ENCODE measurements around the gene ENAH. TPM values are rescaled to one million over a fixed set of nuclear protein-coding genes. Genes with fewer than 3 reads are reported as not detected.

Gene ENAH
- total and polyA plus RNA-seq, 9 of the 15 experiments (the other 6 are each of a cell fraction or from before 2014, with no cell fraction given): 0.03 to 1.2 (median 0.15) TPM

DNA sequence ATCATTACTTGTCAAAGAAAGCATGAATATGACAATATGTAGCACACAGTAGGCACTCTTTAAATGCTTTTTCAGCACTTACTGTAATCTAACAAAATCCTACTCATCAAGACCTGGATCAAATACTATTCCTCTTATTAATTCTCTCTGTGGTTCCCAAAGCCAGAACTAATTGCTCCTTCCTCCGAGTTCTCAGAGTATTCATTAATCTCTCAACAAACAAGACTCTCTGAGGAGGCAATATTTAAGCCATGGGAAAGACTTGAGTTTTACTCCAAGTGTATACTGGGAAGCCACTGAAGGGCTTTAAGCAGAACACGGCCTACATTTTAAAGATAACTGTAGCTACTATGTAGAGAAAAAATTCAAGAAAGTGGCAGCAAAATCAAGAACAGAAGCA, 79.7 kb downstream of the ENAH start:
- CTCF ChIA-PET (ENCODE audit: low intra/inter-chr PET ratio): no interaction called here
- H3K4me3 ChIP-seq: no peak overlapping the region
- TF ChIP-seq, protein P1, sequence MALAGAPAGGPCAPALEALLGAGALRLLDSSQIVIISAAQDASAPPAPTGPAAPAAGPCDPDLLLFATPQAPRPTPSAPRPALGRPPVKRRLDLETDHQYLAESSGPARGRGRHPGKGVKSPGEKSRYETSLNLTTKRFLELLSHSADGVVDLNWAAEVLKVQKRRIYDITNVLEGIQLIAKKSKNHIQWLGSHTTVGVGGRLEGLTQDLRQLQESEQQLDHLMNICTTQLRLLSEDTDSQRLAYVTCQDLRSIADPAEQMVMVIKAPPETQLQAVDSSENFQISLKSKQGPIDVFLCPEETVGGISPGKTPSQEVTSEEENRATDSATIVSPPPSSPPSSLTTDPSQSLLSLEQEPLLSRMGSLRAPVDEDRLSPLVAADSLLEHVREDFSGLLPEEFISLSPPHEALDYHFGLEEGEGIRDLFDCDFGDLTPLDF (CRISPR knock-in tag; IDR thresholded peaks at IDR 0.05): no peak
- TF ChIP-seq POLR2B (IDR thresholded peaks at IDR 0.05; ENCODE audit: low read depth, partially characterized antibody) (no peak), ILK (tag; IDR thresholded peaks at IDR 0.05; ENCODE audit: borderline replicate concordance, low read depth) (no peak), HDAC3 (IDR thresholded peaks at IDR 0.05; ENCODE audit: borderline replicate concordance, partially characterized antibody) (no peak)
- TF ChIP-seq, protein P2, sequence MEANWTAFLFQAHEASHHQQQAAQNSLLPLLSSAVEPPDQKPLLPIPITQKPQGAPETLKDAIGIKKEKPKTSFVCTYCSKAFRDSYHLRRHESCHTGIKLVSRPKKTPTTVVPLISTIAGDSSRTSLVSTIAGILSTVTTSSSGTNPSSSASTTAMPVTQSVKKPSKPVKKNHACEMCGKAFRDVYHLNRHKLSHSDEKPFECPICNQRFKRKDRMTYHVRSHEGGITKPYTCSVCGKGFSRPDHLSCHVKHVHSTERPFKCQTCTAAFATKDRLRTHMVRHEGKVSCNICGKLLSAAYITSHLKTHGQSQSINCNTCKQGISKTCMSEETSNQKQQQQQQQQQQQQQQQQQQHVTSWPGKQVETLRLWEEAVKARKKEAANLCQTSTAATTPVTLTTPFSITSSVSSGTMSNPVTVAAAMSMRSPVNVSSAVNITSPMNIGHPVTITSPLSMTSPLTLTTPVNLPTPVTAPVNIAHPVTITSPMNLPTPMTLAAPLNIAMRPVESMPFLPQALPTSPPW (CRISPR knock-in tag; IDR thresholded peaks at IDR 0.05): no peak
- no peak overlapping the region for H3K9ac ChIP-seq (ENCODE audit: insufficient read depth in 1 of 2, low read depth in 2 of 2, low read length in 2 of 2)
- BruUV-seq (replicated peaks): no TSS peak
- peaks cover 9 to 24% of the 10 kb centered on the region in 2 experiments; a peak in 4 of 5 replicates for H3K27me3 ChIP-seq (ENCODE audit: control insufficient read depth in 2 of 2, insufficient read depth in 2 of 2, low read length in 2 of 2)
- no peak for FAIRE-seq
- H4K20me1 ChIP-seq (replicated peaks; ENCODE audit: control insufficient read depth, insufficient read depth, low read length): no peaks in the 10 kb centered on the region
- 0% methylated on average over 2 of the region's 2 CpGs for WGBS (ENCODE audit: insufficient coverage, low coverage, missing lambda C conversion rate)
- no peaks in the 10 kb centered on the region for H3K79me2 ChIP-seq (ENCODE audit: control insufficient read depth, insufficient read depth, low read length)
- intact Hi-C loops (cut with micrococcal nuclease): no loop called here
- no peaks in the 10 kb centered on the region for H3K4me1 ChIP-seq (replicated peaks in 1 of 2; ENCODE audit: control insufficient read depth in 2 of 2, insufficient read depth in 2 of 2, low read length in 2 of 2)
- no peaks in the 10 kb centered on the region for H3K9me3 ChIP-seq (replicated peaks; ENCODE audit: control insufficient read depth, insufficient read depth, low read depth, low read length)
- H3K9me1 ChIP-seq (ENCODE audit: control insufficient read depth, insufficient read depth, low read length): no peaks in the 10 kb centered on the region
- ATAC-seq: no peak
- DNase-seq (ENCODE audit: extremely low read depth in 1 of 4, low spot score in 3 of 4): no peak
- H2AFZ ChIP-seq (ENCODE audit: low read depth, low read length): no peak overlapping the region
- H3K36me3 ChIP-seq (ENCODE audit: control insufficient read depth, insufficient read depth, low read length): no peaks in the 10 kb centered on the region
- in situ Hi-C loops (cut with MboI): no loop called here
- POLR2A ChIA-PET: interaction anchor here (1.0 kb wide), 1 partner anchor 379 kb away, joined by 3 read pairs; no protein-coding TSS in a partner anchor
- no peak overlapping the region for H3K4me2 ChIP-seq (ENCODE audit: insufficient read depth, low read length)
- H3K27ac ChIP-seq (ENCODE audit: extremely low read depth, low read depth, low read length): no peak overlapping the region
